B cell (primary cell): ENCODE results near the gene PNISR.

ENCODE experiments used
- EZH2 ChIP-seq: IDR thresholded peaks from 2 replicates; pipeline ENCODE4 v1.6.1; 2012; ENCODE audit warnings: borderline replicate concordance, low read depth, mild to moderate bottlenecking, moderate library complexity, low read length; ENCODE audit not compliant: insufficient read depth, poor library complexity, severe bottlenecking
- TF ChIP-seq, protein P1 (sequence below): fragments of 200-600 bp; IDR thresholded peaks from one replicate; pipeline ENCODE4 v1.8.0; 2022; ENCODE audit warnings: antibody characterized with exemption, mild to moderate bottlenecking

DNA sequence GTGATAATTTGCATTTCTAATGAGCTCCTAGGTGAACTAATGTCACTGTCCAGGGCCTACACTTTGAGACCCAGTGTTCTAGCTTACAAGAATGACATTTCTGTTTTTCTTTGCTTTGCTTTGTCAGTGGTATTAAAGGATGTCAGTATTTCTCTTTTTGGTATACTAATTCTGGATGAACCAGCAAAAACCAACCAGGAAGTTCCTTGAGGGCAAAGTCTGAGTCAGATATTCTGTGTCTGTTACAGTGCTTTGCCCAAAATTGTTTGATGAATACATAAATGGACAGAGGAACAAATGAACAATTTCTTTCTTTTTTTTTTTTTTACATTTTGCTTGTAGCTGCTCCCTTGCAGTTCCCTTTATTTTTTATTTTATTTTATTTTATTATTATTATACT, 46.5 kb downstream of the PNISR start:
- TF ChIP-seq, protein P1, sequence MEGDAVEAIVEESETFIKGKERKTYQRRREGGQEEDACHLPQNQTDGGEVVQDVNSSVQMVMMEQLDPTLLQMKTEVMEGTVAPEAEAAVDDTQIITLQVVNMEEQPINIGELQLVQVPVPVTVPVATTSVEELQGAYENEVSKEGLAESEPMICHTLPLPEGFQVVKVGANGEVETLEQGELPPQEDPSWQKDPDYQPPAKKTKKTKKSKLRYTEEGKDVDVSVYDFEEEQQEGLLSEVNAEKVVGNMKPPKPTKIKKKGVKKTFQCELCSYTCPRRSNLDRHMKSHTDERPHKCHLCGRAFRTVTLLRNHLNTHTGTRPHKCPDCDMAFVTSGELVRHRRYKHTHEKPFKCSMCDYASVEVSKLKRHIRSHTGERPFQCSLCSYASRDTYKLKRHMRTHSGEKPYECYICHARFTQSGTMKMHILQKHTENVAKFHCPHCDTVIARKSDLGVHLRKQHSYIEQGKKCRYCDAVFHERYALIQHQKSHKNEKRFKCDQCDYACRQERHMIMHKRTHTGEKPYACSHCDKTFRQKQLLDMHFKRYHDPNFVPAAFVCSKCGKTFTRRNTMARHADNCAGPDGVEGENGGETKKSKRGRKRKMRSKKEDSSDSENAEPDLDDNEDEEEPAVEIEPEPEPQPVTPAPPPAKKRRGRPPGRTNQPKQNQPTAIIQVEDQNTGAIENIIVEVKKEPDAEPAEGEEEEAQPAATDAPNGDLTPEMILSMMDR, result no peak
- TF ChIP-seq EZH2, result no peak
